GM19043 (cell line): Measurements from ENCODE around the gene PDZD4.

Source experiments
- ATAC-seq: cut with Tn5 transposase; IDR thresholded peaks from one replicate; pipeline ENCODE4 v1.9.1; 2021; ENCODE audit warnings: low read depth; ENCODE audit not compliant: unreplicated experiment

PDZD4 gene

DNA sequence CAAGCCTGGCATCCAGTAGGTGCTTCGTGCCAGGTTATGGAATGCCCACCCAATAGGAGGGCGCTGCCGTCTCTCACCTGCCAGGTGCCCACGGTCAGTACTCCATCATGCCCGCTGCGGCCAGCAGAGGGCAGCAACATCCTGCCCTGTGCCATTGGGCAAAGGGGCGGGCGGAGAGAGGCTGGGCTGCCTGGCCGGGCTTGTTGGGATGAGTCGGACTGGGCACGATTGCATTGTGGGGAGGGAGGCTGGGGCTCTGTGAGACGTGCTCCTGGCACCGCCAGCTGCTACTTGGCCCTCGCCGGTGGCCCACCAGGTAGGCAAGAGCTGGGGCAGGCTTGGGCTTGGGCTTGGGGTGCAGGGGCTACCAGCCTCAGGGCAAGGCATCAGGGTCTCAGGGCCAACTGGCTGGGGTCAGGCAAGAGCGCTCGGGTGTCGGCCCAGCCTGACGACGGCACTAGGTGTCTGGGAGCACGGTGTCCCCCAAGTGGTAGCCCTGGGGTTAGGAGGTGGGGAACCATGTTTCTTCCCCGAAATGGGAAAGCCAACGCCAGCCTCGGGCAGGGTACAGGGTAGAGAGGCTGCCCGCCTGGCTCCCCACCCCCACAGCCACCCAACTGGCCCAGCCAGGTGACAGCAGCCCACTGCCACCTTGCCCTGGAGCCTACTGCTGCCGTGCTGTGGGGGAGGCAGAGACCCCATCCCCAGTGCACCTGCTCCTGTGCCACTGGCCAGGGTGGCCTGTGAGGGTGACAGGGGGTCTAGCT is 66.2 kb downstream of the PDZD4 start, which contains the start of gene PLXNB3:
TSS of gene PLXNB3 (plus strand) at position 261 of the 767 bp plus-strand sequence. CDS start 1,287 bp downstream, outside the sequence.
- ATAC-seq, result no peak

DNA sequence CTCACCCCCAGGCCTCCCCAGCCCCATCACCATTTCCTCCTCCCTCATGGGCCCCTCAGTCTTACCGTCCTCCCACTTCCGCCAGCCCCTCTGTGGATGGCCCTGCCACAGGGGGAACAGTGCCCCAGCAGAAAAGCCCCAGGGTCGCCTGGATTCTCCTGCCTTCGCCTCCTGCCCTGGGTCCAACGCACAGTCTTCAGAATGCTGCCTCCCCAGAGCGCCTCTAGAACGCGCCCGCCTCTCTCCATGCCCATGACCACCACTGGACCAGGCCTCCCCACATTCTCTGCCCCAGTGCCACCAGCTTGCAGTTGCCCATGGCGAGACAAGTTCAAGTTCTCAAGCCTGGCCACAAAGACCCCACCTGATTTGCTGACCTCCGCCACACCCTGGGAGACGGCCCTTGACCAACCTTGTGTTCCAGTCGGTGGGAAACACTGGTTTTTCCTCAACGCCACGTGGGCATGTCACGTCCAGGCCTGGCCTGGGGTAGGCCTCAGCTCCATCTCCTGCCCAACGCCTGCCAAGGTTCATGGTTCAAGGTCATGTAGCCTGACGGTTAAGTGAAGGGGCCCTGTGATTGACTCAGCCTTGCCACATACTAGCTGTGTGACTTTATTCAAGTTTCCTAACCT is 66.9 kb downstream of the PDZD4 start:
- no peak for ATAC-seq

DNA sequence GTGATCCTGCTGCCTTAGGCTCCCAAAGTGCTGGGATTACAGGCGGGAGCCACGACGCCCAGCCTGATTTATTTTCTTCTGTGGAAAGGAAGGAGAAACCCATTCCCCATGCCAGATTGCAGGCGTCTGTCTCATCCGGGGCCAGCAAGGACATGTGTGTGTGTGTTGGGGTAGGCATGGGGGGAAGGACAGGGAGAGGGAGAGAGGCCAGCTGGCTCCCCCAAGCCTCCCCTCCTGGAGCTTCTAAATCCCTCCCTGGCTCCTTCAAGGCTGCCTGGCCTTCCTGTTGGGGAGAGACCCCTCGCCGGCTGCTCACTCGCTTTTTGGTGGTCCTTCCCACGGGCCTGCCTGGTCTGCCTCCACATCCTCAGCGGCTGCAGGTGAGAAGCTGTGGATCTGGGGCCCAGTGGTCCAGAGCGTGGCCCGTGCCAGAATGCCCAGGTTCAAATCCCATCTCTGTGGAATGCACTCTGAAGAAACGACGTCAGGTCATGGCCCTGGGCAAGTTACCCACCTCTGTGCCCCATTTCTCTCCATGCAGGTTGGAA is 67.6 kb downstream of the PDZD4 start:
- no peak for ATAC-seq

DNA sequence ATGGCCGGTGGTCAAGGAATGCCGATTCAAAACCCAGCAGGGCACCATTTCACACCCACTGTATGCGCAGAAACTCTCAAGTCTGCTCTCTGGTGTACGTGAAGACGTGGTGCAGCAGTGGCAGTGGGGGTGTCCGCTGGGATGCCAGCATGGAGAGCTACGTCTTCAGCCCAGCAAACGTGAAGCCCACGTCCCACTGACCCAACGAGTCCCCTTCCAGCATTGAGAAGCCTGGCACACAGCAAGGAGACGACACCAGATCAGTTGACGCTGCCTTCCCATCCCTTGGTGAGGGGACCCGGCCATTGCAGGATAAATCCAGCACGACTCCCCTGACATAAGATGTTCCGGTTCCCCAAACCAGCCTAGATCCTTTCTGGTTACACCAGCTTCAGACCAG is 68.5 kb downstream of the PDZD4 start:
- ATAC-seq, result no peak

DNA sequence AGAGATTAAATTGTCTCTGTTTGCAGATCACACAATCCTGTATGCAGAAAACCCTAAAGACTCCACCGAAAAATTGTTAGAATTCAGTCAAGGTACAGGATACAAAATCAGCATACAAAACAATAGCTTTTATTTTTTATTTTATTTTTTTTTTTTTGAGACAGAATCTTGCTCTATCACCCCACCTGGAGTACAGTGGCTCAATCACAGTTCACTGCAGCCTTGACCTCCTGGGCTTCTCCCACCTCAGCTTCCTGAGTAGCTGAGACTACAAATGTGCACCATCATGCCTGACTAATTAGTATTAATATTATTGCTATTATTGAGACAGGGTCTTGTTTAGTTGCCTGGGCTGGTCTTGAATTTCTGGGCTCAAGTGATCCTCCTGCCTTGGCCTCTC is 75.2 kb downstream of the PDZD4 start:
- no peak for ATAC-seq
